IPS-NIHi7 (cell line): ENCODE results near the gene PRRC2B.
"Not testable (repeated sequence)": the region's sequence is repeated elsewhere in the genome, so short reads cannot be mapped to it uniquely, and the experiment has no call there.

Experiments used
- DNase-seq: peaks from one replicate; pipeline ENCODE4 v3.0.0; 2012; ENCODE audit warnings: mixed read lengths; ENCODE audit errors: extremely low spot score

Gene PRRC2B

DNA sequence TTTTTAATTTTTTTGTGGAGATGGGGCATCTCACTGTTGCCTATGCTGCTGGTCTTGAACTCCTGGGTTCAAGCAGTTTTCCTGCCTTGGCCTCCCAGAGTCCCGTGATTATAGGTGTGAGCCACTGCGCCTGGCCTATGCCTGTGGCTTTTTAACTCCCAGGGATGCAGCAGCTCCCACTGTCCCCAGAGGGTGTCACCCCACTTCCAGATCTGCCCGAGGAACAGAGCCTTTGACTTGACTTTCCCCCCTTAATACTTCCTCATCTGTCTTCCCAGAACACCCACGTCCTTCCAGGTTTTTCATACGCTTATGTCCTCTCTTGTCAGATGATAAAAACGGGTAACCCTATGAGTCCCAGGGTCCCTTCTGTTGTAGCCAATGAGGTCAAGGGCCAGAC, 7.6 kb upstream of the PRRC2B start:
- no peak for DNase-seq

DNA sequence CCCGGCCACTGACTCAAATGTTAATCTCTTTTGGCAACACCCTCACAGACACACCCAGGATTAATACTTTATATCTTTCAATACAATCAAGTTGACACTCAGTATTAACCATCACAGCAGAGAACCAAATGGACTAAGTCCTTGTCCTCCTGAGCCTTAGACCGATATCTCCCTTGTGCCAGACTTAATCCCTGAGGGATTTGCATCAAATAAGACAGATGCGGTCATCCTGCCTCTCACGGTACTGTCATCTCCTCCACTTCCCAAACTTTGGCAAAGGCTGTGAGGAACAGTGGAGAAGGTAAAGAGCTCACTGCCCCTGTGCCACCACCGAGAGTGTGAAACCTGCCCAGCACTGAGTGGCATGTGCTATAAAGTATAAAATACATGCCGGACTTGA, 6.5 kb upstream of the PRRC2B start:
- no peak for DNase-seq

DNA sequence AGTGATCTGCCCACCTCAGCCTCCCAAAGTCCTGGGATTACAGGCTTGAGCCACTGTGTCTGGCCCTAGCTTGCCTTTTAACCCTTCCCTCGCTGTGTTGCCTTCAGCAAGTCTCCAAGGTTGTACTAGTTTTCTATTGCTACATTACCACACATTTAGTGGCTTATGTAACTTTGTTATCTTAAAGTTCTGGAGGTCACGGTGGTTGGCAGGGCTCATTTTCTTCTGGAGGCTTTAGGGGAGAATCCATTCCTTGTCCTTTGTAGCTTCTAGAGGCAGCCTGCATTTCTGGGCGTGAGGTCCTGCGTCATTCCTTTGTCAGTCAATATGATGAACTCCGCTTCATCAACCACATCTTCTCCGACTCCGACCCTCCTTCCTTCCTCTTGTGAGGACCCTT, 2.9 kb upstream of the PRRC2B start:
- DNase-seq, result no peak

DNA sequence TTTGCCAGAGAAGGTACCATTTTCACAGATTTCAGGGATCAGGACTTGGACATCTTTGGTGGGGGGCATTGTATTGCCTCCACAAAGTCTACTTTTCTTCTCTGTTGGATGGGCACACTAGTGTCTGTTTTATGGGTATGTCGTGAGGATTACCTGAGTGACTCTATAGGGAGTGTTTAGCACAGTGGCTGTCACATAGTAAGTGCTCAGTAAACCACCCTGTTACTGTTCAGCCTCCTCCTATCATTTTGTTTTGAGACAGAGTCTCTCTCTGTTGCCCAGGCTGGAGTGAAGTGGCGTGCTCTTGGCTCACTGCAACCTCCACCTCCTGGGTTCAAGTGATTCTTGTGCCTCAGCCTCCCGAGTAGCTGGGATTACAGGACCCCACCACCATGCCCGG, 2.4 kb upstream of the PRRC2B start:
- no peak for DNase-seq

DNA sequence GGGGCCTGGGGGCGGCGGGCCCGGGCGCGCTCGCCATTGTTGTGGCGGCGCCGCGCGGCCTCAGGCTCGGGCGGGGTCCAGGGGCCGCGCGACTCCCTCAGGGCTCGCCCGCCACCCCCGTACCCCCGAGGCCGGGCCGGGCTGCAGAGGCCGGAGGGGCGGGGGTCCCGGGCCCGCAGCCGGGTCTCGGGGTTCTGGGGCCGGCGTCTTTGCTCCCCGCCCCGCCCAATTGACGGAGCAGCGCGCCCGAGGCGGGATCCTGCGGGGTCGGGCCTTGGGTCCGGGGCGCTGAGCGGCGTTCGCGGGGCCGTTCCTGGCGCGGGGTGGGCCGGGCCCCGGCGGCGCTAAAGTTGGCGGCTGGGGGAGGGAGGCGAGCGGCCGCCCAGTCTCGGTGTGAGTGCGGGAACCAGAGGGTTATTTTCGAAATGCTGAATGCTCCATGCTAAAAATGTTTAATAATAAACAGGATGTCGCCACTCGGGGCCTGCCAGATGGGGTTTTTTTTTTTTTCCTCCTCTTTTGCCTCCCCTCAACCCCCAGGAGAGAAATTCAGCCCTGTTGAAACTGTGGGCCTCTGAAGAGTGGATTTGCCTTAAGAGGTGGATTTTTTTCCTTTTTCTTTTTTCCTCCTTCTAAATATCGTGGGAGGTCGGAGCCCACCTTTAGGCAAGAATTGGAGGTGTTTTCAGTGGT, 724 bp downstream of the PRRC2B start:
- DNase-seq, result no peak

DNA sequence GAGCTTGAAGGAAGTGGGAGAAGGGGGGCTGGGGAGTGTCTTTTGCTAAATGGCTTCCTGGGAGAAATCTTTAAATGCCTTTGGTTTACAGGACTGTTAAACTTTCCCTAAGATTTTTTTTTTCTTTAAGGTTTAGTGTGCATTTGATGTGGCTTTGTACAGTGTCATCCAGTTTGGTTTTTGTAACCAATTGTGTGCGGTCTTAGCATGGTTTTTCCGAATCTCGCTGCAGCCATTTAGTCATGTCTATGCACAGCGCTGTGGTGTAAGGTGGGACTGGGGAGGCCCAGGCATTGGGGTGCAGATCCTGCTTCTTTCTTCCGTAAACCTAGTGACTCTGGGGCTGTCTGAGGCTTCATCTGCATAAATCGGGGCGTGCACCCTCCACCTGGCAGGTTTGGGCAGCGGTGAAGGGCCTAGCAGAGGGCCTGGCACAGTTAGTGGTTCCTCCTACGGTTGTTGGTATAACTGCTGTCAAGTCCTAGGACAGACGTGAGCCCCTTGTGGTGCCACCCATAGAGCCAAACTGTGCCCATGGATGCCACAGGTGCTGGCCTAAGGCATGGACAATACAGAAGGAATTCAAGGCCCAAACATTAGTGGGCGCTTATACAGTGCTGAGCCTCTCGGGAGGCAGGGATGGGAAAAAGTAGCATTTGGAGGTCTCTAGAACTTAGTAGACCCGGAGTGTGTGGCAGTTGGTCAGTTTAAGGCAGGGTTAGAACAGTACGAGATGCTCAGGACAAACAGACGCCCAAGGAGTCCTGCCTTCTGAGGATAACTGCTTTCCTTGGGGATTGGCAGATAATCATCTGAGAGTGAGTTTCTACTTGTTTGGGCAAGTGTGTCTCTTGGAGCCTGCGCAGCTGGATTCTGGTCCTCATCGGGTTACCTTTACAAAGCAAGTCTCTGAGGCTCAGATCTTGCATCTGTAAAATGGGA, 1.5 kb downstream of the PRRC2B start:
- no peak for DNase-seq

DNA sequence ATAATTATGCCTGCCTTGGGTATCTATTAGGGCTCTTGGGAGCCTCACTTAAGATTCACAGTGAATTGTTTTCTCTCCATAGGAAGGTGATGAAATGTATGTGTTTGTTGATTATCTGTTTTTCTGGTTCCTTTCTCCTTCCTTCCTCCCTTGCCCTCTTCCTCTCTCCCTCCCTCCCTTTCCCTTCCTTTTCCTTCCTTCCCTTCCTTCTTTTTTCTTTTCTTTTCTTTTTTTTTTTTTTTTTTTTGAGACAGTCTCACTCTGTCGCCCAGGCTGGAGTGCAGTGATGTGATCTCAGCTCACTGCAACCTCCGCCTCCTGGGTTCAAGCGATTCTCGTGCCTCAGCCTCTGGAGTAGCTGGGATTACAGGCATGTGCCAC, 2.2 kb downstream of the PRRC2B start:
- not testable (repeated sequence) for DNase-seq

DNA sequence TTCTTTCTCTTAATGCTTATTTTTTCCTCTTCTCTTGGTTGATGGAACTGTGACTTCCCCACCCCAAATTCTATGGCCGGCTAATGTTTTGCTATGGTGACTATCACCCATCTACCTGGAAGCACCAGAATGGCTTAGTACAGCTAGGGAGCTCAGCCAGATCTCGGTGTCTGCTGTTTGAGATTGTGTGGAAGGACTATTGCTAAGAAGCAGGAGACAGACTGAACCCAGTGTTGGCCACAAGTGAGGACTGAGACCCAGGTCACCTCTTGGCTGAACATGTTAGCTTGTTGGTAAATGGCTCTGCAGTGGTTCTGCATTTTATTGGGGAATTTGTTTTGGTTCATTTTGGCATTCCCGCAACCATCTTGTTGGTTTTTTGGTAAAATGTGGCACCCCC, 2.7 kb downstream of the PRRC2B start:
- no peak for DNase-seq

DNA sequence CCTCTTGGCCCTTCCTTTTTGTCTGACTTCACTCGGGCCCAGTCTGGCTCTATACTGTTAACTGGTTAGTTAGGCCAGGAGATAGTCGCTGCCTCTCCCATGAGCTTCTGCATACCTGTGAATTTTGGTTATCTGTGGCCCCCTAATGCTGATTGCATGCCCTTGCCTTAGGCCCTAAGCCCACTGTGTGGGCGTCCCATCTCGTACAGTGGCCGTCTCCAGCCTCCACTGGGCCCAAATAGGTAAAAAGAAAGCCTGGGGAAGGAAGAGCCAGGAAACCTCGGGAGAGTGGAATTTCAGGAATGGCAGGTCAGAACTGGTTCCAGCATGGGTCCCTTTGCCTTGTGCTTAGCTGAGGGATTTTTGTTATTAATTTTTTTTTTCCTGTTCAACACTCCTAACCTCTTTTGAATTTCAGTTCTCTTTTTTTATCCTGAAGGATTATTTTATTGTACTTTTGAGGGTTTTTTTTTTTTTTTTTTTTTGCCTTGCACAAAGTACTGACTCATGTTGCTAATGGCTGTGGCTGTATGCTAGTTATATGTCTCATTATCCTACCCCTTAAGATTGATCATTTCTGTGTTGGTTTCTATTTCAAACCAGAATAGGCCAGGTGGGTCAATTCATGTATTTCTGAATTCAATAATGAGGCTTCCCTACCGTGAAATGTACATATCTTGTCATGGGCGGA, 3.4 kb downstream of the PRRC2B start:
- DNase-seq, result peak; percentile 55

DNA sequence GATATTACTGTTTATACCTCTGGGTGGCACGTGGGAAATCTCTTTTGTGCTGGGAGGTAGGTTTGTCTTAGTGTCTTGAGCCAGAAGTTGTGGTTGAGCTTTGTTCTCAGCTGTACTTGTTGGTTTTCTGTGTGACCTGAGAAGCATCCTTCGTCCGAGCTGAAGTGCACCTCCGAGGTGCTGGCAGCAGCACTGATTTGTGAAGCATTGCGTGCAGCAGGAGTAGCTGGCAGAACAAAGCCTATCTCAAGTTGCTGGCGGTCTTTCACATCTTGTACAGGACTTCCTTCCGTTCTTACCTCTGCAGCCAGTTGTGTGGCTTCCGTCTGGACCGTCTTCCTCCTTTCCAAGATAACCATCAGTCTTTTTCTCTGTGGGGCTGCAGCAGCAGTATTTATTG, 4.3 kb downstream of the PRRC2B start:
- no peak for DNase-seq

DNA sequence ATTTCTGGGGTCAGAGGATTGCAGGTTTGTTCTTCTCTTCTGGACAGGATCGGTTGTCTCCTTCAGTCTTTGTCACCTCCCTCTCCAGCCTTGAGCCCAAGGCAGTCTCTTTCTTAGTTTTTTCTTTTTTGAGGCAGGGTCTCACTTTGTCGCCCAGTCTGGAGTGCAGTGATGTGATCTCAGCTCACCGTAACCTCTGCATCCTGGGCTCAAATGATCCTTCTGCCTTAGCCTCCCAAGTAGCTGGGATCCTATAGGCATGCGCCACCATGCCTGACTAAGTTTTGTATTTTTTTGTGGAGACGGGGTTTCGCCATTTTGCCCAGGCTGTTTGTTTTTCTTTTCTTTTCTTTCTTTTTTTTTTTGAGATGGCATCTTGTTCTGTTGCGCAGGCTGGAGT, 6.1 kb downstream of the PRRC2B start:
- DNase-seq, result no peak

DNA sequence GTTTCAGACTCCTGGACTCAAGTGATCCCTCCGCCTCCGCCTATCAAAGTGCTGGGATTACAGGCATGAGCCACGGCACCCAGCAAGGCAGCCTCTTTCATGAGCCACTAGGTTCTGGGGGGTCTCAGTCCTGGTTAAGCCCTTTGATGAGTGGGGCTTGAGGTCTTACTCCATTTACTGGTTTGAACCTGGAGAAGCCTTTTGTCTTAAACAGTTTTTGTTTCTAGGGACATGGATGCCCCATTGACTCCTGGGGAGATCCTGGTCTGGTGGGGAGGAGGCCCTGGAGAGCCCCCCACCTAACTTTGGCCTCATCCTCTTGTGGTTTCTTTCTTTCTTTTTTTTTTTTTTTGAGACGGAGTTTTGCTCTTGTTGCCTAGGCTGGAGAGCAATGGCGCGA, 6.7 kb downstream of the PRRC2B start:
- no peak for DNase-seq

DNA sequence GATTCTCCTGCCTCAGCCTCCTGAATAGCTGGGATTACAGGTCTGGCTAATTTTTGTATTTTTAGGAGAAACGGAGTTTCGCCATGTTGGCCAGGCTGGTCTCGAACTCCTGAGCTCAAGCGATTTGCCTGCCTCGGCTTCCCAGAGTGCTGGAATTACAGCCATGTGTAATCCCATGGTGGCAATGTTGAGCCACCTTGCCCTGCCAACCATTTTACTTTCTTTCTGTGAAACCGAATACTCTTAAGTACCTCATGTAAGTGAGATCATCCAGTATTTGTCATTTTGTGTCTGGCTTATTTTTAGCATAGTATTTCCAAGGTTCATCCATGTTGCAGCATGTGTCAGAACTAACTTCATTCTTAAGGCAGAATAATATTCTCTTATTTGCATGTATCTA, 8.2 kb downstream of the PRRC2B start:
- no peak for DNase-seq

DNA sequence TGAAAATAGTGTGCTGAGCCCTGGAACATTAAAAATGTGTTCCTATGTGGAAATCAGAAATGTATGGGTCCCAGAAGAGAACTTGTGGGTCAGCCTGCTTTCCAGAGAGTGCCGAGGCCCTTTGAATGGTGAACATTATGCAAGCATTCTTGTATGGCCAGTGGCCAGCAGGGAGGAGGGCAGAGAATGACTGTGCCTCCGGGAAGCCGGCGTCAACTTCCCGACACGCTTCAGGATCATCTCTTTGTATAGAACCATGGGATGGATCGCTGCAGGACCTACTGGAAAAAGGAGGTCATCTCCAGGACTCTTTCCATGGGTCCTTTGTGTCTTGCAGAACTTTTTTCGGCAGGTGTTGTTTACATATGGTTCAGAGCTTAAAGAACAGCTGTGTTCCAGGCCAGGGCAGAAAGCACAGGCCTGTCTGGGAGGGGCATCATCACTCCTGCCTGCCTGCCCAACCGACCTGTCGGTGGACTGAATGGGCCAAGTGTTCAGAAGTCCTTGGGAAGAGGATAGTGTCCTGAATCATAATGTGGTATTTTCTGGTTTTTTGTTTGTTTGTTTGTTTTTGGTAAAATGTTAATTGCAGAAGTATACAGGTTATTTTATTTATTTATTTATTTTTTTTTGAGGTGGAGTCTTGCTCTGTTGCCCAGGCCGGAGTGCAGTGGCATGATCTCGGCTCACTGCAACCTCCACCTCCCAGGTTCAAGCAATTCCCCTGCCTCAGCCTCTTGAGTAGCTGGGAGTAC, 9.0 kb downstream of the PRRC2B start:
- no peak for DNase-seq

DNA sequence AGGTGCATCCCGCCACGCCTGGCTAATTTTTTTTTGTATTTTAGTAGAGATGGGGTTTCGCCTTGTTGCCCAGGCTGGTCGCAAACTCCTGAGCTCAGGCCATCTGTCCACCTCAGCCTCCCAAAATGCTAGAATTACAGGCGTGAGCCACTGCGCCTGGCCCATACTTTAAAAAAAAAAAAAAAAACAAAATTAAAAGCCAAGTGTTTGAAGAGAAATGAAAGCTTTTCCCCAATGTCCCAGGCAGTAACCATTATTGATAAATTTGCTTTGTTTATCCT, 9.5 kb downstream of the PRRC2B start:
- no peak for DNase-seq

DNA sequence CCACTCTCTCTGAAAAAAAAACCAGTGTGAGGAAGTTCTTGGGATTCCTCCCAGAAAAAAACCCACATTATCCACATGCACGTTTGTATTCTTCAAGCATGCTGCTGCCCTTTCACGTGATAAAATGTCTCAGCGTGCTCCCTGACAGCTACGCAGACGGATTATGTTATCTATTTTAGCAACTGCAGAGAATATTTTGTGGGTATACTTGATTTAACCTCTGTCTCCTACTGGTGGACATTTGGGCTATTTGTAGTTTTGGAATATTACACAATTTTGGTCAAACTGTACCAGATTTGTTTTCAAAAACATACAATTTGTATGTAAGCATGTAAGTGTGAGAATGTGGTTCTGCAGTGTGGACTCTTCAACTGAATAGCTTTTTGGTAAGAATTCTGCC, 10.7 kb downstream of the PRRC2B start:
- no peak for DNase-seq

DNA sequence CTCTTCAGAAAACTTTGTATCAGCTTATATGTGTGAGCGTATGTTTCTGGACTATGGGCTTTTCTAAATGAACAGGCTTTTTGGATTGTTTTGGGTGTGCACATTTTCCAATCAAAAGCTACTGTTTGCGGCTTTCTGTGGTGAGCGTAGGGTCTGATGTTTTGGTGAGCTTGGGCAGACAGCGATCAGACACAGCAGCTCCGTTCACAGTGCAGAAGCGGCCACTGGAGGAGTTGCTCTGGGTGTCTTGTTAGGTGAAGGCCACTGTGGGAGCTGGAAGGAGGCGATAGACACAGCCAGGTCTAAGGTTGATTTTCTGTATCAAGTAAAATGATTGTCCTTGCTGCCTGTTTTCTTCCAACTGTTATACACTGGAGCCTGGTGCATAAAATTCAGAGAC, 11.1 kb downstream of the PRRC2B start:
- no peak for DNase-seq

DNA sequence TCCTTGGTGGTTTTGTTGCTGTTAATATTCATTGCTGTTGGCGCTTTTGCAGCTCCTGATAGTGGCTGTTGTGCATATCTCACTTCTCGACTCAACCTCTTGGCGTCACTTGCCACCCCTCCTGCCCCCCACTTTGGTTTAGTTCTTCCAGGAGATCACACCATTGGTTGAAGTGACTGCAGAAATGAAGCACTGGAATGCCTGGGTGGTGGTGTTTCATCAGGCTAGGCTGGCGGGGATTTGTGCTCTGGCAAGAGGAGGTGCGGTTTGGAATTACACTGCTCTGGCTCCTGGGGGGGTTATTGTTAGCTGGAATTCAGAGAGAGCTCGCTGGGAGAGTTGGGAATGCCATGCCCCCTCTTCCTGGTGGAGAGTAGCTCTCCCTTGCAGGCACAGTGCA, 11.5 kb downstream of the PRRC2B start:
- peak; percentile 63 for DNase-seq

DNA sequence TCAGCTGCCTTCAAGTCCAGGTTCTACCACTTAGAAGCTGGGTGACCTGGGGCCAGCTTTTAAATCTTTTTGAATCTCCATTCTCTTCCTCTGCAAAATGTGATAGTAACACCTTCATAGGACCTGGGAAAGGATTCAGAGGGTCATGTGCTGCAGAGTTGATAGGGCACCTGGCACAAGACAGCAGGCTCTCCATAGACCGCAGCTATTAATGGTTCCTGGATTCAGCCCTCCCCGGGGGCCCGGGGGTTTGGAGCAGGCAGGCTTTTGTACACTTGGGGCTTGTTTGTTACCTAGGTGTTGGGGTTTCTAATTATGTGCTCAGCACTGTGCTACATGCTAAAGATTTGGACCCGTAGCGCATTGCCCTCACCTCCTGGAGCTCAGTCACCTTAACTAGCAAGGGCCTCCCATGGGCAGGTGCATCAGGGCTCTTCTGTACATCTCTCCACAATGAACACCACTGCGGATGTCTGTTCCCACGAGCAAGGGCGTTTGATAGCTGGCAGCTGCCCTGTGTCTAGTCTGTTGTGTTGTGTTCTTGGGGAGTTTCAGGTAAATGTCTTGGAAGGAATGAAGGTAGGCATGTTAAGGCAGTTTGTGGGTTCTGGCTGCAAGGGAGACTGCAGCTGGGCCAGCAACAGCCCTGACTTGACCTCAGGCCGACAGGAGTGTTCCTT, 12.1 kb downstream of the PRRC2B start:
- DNase-seq, result no peak

DNA sequence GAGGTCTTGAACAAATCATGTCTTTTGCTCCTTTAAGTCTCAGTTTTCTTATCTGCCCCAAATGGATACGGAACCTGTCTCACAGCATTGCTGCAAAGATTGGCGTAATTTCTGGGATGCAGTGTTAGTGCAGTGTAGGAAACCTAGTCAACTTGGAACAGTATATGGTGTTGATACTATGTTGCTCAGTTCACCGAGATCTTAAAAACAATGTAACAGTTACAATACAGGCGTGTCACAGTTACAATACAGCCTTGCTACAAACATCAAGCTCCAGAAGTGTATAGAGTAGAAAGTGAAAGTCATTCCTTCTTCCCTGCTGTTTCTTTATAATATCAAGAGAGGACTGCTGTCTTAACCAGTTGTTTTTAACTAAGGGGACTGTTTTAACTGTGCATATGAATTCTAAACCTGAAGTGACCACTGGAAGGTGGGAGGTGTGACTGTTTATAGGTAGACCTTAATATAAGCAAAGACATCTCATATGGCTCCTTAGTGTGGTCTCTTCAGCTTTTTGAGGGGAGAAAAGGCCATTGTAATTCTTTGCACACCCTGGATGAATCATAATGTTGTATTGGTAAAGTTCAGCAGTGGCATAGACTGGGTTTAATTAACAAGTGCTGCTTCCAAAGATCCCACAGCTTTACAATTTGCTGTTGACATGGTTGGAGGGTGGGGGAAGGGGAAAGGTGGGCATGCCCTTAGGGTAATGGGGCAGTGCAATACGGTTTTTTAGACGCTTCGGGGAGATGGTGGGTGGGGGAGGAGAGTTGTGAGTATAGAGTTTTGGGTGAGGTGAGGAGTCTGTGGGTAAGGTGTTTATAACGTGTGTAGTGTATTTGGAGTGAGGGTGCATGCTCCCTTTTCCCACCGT, 12.9 kb downstream of the PRRC2B start:
- no peak for DNase-seq
